ENCODE measurements around the gene APOE.
"Not testable (repeated sequence)": the region's sequence is repeated elsewhere in the genome, so short reads cannot be mapped to it uniquely, and the experiment has no call there.

The APOE gene

GRCh38 chr19:44886141-44886540 is 19.5 kb upstream of the APOE start:
- DNase-seq: no peak

GRCh38 chr19:44887648-44888047 is 17.9 kb upstream of the APOE start:
- no peak for DNase-seq

- not testable (repeated sequence) for DNase-seq
These were observed 17.3 kb upstream of the APOE start for GRCh38 chr19:44888335-44888734.

- DNase-seq: no peak
These were observed 15.7 kb upstream of the APOE start for GRCh38 chr19:44889830-44890365.

- DNase-seq: no peak
These were observed 15.1 kb upstream of the APOE start for GRCh38 chr19:44890366-44891015.

GRCh38 chr19:44891016-44891882 is 14.3 kb upstream of the APOE start, which contains the start of gene TOMM40:
TSS of gene TOMM40 (plus strand) at chr19:44891254. CDS start at chr19:44891416, 162 bp downstream.
- DNase-seq: peak; percentile 99

GRCh38 chr19:44892932-44893331 is 12.7 kb upstream of the APOE start:
- no peak for DNase-seq

GRCh38 chr19:44893332-44894051 is 12.1 kb upstream of the APOE start:
- no peak for DNase-seq

GRCh38 chr19:44894052-44894400 is 11.6 kb upstream of the APOE start:
- DNase-seq: no peak

- no peak for DNase-seq
These were observed 10.7 kb upstream of the APOE start for GRCh38 chr19:44894946-44895345.

- no peak for DNase-seq
These were observed 7.8 kb upstream of the APOE start for GRCh38 chr19:44897835-44898234.

- no peak for DNase-seq
These were observed 5.0 kb upstream of the APOE start for GRCh38 chr19:44900328-44901244.

- DNase-seq: no peak
These were observed 2.4 kb upstream of the APOE start for GRCh38 chr19:44903216-44903601.

- DNase-seq: peak; percentile 82 to 88
These were observed 1.8 kb upstream of the APOE start for GRCh38 chr19:44903602-44904425.

- DNase-seq: peak in 1 of 2 donors; percentile 13
These were observed 1.1 kb upstream of the APOE start for GRCh38 chr19:44904426-44904994.

- no peak for DNase-seq
These were observed 2.0 kb downstream of the APOE start for GRCh38 chr19:44907613-44908012.

GRCh38 chr19:44908074-44908835 is 2.7 kb downstream of the APOE start:
- no peak for DNase-seq

GRCh38 chr19:44908836-44909261 is 3.3 kb downstream of the APOE start:
- DNase-seq: no peak

- no peak for DNase-seq
These were observed 4.2 kb downstream of the APOE start for GRCh38 chr19:44909775-44910174.

- DNase-seq: not testable (repeated sequence)
These were observed 6.3 kb downstream of the APOE start for GRCh38 chr19:44911896-44912295.

Data from stimulated activated CD4-positive, alpha-beta T cell treated with anti-CD3 and anti-CD28 coated beads, Interleukin-2, amount 100 ng/mL, for 48 hours (primary cell).